ENCODE measurements around the gene KDM4B.
A peak's percentile ranks its signal among the peaks of the same experiment; 100 is the strongest.

The KDM4B gene

DNA sequence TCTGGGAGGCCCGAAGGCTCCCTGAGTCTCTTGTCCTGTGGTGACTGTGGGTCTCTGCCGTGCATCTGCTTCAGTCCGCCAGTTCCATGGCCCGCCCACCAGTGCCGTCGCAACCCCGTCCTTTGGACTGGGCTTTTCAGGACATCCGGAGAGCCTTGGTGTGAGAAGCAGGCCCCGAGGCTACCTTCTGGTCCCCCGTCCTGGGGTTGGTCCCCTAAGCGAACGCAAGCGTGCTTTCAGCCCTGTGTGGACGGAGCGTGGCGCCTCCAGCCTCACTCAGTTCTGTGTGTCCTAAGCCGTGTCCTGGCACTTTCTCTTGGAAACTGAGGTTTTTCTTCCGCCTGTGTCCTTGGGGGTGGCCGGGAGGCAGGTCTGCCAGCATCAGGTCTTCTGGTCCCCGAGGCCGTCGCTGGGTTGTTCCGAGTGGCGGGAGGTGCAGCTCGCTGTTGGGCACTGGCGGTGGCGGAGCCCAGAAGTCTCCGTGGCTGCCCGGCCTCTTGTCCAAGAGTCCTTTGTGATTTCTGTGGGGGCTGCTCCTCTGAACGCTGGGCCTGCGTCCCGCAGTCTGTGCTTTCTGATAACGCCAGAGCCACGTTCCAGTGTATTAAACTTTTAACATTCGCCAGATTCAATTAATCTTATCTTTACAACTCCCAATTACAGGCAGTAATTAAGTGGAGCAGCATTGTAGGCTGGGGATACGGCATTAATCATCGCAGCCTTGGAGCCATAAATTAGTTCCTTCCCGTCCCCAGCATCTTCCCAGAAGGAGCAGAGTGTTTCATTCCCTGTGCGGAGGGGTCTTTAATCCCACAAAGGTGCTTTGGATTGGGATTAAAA, 99.5 kb downstream of the KDM4B start:
- no peak for DNase-seq (ENCODE audit: low read depth in 2 of 2)

DNA sequence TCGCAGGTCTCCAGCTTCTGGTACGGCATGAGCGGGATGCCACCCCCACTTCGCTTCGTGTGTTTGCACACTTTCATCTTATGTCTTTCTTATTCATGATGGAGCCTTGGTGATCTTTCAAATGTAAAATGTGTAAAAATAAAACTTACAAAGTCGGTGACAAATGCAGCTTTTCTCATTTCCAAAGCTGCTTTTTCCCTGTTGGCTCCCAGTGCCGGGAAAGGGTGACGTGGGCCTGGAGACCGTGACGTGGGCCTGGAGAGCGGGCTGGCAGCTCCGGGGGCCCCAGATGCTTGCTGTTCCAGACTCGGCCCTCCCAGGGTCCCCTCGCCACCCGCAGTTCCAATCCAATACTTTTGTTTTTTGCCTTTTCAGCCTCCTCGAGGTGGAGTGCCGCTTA, 101.4 kb downstream of the KDM4B start:
- no peak for DNase-seq (ENCODE audit: low read depth in 2 of 2)

GRCh38 chr19:5070930-5071329, 102.0 kb downstream of the KDM4B start:
- DNase-seq (ENCODE audit: low read depth in 2 of 2): no peak

- DNase-seq (ENCODE audit: low read depth in 2 of 2): no peak
These were observed 102.7 kb downstream of the KDM4B start for GRCh38 chr19:5071579-5071978.

DNA sequence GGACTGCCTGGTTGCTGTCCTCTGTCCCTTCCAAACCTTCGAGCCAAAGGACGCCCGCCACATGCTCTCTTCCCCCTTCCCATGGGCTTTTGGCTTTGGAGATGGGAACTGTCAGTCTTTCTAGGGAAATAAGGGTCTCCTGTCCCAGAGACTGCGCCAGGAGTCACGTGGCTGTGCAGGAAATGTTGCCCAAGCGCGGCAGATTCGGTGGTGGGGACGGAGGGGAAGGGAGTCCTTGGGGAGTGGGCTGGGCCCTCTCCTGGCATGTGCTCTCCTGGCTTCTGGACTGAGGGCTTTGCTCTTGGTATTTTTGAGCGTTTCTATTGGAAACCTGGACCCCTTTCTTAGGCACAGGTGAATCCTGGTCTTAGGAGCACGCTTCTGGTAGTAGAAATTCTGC, 103.2 kb downstream of the KDM4B start:
- DNase-seq (ENCODE audit: low read depth in 2 of 2): no peak

DNA sequence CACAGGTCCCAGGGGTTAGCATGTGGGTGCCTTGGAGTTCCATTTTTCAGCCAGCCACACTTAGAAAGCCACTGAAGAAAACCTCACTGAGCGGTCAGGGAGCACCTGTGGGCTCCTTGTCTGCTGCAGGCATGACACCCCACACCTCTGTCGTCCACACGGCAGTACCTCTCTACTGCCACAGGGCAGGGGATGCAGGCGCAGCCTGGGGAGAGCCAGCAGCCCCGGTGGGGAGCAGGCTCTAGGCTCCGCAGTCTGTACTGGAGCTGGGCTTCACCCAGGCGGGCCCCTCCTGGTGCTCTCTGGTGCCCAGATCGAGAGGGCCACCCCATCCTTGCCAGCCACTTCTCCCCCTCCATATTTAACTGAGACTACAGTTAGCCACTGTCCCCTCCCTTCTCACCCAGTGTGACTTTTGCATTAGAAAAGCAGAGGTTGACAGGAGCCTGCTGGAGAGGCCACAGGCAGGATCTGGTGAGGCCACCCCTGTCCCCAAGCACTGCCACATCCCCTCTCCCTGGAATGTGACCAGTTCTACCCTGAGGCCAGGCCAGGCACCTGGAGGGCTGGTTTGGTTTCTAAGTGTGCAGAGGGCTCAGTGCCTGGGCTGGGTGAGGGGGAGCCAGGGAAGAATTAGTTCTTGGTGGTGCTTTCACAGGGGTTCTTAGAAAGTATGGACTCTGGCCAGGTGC, 104.4 kb downstream of the KDM4B start:
- no peak for DNase-seq (ENCODE audit: low read depth in 2 of 2)

- DNase-seq (ENCODE audit: low read depth in 2 of 2): no peak
These were observed 105.5 kb downstream of the KDM4B start for GRCh38 chr19:5074407-5074806.

GRCh38 chr19:5074830-5075394, 106.0 kb downstream of the KDM4B start:
- no peak for DNase-seq (ENCODE audit: low read depth in 2 of 2)

- peak; percentile 11 to 34 for DNase-seq (ENCODE audit: low read depth in 2 of 2)
These were observed 106.7 kb downstream of the KDM4B start for GRCh38 chr19:5075597-5075996.

DNA sequence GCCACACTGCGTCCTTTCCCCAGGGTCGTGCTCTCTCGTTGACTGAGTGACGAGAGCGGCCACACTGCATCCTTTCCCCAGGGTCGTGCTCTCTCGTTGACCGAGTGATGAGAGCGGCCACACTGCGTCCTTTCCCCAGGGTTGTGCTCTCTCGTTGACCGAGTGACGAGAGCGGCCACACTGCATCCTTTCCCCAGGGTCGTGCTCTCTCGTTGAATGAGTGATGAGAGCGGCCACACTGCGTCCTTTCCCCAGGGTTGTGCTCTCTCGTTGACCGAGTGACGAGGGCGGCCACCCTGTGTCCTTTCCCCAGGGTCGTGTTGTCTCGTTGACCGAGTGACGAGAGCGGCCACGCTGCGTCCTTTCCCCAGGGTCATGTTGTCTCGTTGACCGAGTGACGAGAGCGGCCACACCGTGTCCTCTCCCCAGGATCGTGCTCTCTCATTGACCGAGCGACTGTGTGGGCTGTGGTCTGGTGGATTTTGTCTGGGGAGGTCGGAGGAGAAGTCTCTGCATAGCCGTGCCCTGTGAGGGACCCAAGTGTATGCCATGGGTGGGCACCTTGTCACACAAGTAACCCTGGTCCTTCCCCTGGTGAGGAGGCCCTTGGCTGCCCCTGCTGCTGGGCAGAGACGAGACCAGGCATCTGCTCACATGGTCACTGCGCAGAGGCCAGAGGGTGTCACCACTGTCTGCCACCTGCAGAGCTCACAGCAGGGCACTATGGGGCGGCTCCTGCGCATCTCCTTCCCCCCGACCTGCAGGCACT, 107.7 kb downstream of the KDM4B start:
- no peak for DNase-seq (ENCODE audit: low read depth in 2 of 2)

- DNase-seq (ENCODE audit: low read depth in 2 of 2): no peak
These were observed 108.2 kb downstream of the KDM4B start for GRCh38 chr19:5077209-5077515.

- no peak for DNase-seq (ENCODE audit: low read depth in 2 of 2)
These were observed 109.3 kb downstream of the KDM4B start for GRCh38 chr19:5078182-5078581.

DNA sequence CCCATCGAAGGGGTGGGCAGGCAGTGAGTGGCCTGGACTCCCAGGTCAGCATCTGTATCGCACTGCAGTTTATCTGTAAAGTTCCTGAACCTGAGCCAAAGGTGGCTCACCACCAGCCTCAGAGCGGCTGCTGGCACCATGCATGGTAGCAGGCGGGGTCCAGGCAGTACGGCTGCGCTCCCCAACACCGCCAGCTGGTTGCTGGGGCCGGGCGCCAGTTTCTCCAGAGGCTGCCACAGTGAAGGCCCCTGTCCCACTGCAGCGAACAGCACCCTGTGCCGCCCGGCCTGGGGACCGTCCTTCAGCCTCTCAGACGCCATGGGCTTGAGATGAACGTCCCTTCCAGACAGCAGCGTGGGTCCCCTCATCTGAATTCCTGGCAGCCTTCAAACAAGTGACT, 109.8 kb downstream of the KDM4B start:
- no peak for DNase-seq (ENCODE audit: low read depth in 2 of 2)

- DNase-seq (ENCODE audit: low read depth in 2 of 2): no peak
These were observed 110.3 kb downstream of the KDM4B start for GRCh38 chr19:5079071-5079774.

DNA sequence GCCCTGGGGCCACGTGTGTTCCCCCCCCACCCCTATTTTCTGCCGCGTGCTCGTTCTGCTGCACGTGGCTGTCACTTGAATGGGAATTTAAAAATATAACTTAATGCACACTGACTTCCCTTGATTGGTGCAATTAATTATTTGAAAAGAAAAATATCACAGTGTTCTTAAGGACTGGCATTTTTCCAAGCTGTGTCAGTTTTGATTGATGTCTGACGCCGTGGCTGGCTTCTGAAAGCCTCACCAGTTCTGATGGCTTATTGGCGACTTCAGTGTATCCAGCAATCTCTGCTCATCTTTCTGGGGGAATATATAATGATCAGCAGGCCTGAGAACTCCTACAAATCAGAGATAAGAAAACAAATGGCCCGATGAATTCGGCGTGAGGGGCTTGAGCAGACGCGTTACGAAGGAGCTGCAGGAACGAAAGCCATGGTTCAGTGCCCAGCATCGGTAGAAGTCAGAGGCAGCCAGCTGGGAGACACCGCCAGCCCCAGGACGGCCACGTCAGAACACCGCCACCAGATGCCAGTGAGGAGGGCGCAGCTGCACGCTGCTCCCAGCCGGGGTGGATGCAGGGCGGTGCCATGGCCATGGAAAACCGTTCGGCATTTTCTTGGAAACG, 111.2 kb downstream of the KDM4B start:
- no peak for DNase-seq (ENCODE audit: low read depth in 2 of 2)

GRCh38 chr19:5080809-5081208, 111.9 kb downstream of the KDM4B start:
- DNase-seq (ENCODE audit: low read depth in 2 of 2): no peak

DNA sequence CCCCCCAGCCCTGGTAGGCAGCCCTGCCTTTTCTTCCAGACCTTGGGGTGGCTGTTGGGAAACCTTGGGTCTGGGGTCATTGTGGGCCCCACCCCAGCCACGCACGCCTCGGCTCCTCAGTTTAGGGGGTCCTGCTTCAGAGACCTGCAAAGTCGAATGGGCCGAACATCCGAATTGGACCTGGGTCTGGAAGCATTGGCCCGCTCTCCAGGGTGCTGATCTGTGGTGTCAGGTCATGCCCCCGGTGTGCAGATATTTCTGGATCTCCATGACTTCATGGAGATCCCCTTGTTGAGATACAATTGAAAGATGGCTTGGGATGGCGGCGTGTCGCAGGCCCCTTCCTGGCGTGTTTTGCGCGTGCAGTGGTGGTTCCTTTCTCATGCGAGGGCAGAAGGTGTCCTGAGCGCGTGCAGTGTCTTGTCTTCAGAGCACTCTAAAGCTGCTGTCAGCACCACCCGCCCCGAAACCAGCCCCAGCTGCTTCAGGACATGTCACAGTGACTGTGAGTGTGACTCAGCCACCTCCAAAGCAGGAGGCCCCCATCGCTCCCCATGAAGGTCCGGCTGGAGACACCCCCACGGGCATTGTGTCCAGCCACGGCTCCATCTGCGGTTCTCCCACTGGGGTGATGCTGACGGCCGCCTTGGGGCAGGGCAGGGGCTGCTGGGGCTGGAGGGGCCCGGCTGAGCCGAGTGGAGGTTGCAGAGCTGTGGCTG, 112.7 kb downstream of the KDM4B start:
- DNase-seq (ENCODE audit: low read depth in 2 of 2): no peak

DNA sequence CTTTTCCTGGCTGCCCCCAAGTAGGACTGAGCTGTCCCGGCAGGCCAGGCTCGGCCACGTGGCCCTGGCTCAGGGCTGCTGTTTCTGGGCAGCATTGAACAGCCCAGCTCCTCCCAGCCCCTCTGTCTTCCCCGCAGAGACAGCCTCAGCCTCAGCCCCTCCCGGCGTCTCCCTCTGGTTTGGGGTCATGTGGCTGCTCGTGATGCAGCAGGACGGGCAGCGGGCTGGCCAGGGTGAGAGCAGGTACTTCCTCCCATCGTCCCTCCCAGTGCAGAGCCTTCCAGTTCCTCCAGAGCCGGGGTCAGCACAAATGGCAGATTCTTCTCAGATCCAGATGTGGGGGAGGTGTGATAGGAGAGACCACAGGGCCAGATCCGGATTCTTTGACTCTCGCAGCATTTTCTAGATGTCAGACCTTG, 114.6 kb downstream of the KDM4B start:
- DNase-seq (ENCODE audit: low read depth in 2 of 2): no peak

DNA sequence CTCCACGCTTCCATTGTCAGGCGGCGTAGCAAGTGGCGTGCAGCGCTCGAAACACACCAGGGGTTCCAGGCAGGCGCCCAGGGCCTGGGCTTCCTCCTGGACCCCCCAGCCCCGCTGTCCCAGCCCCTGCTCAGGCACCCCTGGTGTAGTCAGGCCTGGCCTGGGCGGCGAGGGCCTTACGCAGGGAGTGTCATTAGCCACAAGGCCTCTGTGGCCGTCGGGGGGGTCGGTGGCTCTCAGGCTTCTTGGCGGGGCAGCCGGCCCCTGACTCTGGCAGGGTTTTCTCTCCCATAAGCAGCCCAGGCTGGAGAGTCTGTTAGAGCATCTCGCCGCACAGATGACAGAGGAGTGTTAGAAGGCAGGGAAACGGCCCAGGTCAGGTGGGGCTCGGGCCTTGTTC, 116.7 kb downstream of the KDM4B start:
- no peak for DNase-seq (ENCODE audit: low read depth in 2 of 2)

- no peak for DNase-seq (ENCODE audit: low read depth in 2 of 2)
These were observed 117.3 kb downstream of the KDM4B start for GRCh38 chr19:5086230-5086629.

Measured in stimulated activated CD8-positive, alpha-beta memory T cell treated with anti-CD3 and anti-CD28 coated beads, Interleukin-15, amount 100 ng/mL, for 48 hours (primary cell).